Jurkat, Clone E6-1 (cell line): Measurements from ENCODE around the gene TMEM117.
"Not testable (repeated sequence)": the region's sequence is repeated elsewhere in the genome, so short reads cannot be mapped to it uniquely, and the experiment has no call there.

Source experiments
- DNase-seq: peaks from one replicate; pipeline ENCODE4 v3.0.0-alpha.2; 2011; ENCODE audit warnings: low read depth, low spot score
- H3K4me3 ChIP-seq: 2 replicates; pipeline ENCODE4 v1.5.1; 2011; ENCODE audit warnings: mild to moderate bottlenecking, low read length, control low read depth, moderate library complexity

TMEM117 gene

DNA sequence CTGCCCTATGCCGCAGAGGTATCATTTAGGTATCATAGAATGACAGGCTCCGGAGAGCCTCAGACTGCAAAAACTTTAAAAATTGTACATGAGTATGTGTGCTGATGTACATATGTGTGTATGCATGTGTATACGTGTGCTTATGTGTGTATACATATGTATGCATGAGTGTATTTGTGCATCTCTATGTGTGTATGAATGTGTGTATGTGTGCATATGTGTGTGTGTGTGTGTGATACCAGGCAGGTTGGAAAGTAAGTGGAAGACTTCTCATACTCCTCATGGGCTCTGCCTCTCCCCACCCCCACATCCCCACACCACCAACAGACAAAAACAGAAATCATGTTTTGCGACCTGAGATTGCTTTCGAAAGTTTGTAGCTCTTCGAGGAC is 621 bp upstream of the TMEM117 start:
- DNase-seq: no peak
- no peak overlapping the region for H3K4me3 ChIP-seq

GRCh38 chr12:43836475-43836989 is 651 bp downstream of the TMEM117 start:
- no peak overlapping the region; the same call in 1 of the 2 replicates for H3K4me3 ChIP-seq
- no peak for DNase-seq

DNA sequence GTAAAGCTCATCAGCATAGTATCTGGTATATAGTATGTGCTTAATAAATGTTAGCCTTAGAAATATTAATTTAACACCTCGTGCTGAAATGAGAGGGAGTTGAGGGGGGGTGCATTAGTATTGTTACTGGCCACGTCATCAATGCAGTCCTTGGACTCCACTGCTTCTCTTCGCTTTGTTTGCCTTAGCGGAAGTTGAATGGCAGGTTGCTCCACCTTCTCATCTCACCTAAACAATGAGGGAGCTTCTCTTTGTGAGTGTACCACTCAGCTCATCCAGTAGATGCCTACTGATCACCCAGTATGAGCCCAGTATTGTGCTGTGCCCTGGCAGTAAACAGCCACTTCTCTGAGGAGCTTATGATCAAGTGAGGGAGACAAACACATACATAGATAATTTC is 4.5 kb downstream of the TMEM117 start:
- no peak for DNase-seq
- H3K4me3 ChIP-seq: no peak overlapping the region

DNA sequence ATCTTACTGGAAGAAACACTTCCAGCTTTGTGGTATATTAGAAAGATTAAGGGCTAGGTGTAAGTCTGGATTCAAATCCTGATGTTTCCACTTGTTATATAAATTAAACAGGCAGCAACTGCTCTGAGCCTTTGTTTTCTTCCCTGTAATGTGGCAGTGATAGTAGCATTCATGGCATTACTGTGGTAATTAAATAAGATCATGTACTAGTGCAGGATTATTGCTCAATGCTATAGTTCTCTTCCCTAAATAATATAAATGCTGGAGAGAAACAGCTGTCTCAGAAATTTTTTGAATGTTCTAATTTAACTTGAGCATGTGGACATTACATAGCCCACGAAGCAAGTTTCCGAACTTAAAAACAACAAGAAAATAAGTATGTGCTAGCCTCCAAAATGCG is 5.4 kb downstream of the TMEM117 start:
- no peak overlapping the region for H3K4me3 ChIP-seq
- no peak for DNase-seq

DNA sequence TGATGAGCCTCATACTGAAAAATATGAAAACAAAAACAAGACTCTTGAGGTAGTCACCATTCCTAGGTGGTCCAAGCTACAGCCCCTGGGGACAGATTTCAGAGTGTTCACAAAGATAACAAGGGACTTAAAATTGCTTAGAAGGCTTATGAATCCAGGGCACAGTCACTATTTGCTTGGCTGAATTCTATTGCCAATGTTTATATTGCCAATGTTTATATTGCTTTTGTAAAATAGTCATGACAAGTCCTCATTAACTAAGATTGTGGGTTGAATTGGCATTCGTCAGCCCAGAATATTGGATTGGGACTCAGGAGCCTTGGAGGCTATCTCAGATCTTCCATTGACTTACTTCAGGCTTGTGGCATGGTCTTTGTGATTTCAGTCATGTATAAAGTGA is 6.4 kb downstream of the TMEM117 start:
- no peak overlapping the region for H3K4me3 ChIP-seq

GRCh38 chr12:43847425-43848225 is 11.7 kb downstream of the TMEM117 start:
- not testable (repeated sequence) for H3K4me3 ChIP-seq, DNase-seq

More for the DNA sequence above, 6.4 kb downstream of the TMEM117 start:
- DNase-seq: no peak

- DNase-seq: no peak
Observed at GRCh38 chr12:43848226-43848507, 12.3 kb downstream of the TMEM117 start.

DNA sequence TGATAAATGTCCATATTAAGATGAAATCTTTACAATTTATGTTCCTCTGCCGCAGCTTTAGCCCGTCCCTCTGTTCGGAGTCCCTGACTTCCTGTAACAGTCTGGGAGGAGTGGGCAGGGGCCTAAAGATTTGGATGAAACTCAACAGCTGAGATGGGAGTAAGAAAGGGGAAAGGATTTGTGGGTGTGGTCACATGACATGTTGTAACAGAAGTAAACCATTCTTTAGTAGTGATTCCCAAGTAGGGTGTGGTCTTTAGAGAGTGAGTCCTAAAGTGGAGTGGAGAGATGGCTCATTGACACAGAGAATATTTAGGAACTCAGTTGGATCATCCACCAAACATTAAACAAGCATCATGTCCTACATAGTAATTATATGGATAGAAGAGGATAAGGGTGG is 12.9 kb downstream of the TMEM117 start:
- no peak for DNase-seq
- H3K4me3 ChIP-seq: no peak overlapping the region

More at GRCh38 chr12:43848226-43848507, 12.3 kb downstream of the TMEM117 start:
- no peak overlapping the region for H3K4me3 ChIP-seq

- no peak for DNase-seq
- H3K4me3 ChIP-seq: no peak overlapping the region
Observed at GRCh38 chr12:43852744-43853143, 16.9 kb downstream of the TMEM117 start.

DNA sequence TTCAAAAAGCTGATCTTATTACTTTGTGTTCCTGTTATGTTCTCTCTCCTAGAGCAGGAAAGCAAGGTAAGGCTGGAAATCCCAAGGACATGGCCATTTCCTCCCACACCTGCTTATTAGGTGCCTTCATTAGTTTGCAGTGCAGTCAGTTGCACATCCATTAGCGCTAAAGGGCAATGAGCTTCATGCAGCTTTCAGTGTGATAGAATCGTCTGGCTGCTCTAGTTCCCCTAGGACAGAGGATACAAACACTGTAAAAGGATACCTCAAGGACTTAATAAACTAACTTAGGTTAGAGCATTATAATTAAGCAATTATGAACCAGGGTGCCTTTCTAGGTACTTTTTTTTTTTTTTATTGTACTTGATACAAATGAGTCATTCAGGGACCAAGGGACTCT is 21.1 kb downstream of the TMEM117 start:
- no peak for DNase-seq
- no peak overlapping the region for H3K4me3 ChIP-seq

- DNase-seq: no peak
- H3K4me3 ChIP-seq: no peak overlapping the region
Observed at GRCh38 chr12:43858096-43858495, 22.2 kb downstream of the TMEM117 start.

GRCh38 chr12:43858991-43859390 is 23.1 kb downstream of the TMEM117 start:
- no peak for DNase-seq

DNA sequence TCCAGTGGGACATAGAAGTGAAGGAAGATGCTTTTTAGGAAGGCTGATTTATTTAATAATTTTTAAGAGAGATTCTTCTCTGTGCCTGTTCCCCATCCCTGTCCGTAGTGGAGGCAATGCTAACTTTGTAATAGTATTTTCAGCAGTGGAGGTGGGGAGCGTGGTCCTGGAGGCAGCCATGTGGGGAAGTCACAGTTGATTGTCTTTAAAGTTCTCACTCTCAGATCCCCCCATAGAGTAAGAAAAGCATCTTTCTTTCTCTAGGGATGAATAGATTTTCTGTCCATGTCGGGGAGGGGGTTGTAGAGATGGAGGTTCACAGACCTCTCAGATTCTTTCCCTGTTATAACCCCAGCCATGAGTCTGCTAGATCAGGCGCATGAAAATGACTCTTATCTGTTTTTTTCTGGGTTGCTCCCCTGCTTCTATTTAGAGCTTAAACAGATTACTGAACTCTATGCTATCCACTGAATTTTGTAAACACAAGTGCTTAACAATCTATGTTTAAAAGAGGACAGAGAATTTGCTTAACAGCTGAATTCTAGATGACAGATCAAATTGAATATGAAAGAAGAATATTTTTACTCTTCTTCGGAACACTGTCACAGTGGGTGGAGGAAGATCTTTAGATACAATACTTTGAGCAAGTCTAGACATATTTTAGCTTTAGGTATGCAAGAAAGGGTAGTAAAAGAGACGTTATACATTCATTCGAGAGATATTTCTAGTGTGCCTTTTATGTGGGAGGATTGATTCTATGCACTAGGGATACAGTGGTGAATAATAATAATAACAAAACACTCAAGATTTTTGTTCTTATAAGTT is 25.3 kb downstream of the TMEM117 start:
- no peak overlapping the region for H3K4me3 ChIP-seq
- DNase-seq: no peak

More at GRCh38 chr12:43858991-43859390, 23.1 kb downstream of the TMEM117 start:
- no peak overlapping the region for H3K4me3 ChIP-seq

DNA sequence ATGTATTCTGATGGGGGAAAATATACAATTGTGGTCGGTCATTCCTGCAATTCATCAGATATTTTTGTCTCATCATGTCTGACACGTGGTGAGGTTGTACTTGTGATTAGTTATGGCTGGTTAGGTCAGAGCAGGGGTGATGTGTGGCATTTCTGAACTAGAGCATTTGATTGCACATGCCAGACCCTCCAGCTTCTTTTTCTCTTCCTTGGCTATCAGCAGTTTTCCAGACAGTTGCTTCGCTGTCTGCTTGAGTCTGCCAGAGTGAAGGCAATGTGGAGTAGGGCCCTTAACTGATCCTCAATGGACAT is 25.9 kb downstream of the TMEM117 start:
- no peak overlapping the region for H3K4me3 ChIP-seq
- DNase-seq: no peak

GRCh38 chr12:43863770-43864366 is 28.0 kb downstream of the TMEM117 start:
- no peak for DNase-seq
- H3K4me3 ChIP-seq: no peak overlapping the region

- not testable (repeated sequence) for H3K4me3 ChIP-seq, DNase-seq
Observed at GRCh38 chr12:43864557-43864956, 28.7 kb downstream of the TMEM117 start.

DNA sequence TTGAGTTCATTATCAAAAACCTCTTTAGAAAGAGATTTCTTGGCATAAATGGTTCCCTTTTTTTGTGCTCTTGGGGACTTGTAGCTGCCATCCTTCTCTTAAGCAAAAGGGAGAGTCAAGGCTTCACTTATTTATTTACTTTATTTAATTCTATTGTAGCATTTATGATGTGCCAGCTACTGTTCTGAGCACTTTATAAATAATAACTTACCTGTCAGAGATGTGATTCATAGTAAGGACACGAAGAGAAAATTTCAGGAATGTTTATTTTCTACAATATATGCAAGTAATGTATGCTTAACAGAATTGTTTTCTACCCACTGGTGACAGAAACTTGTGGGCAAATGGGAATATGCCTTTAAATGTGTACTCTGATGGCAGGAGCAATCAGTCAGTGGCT is 33.3 kb downstream of the TMEM117 start:
- no peak overlapping the region for H3K4me3 ChIP-seq
- no peak for DNase-seq

DNA sequence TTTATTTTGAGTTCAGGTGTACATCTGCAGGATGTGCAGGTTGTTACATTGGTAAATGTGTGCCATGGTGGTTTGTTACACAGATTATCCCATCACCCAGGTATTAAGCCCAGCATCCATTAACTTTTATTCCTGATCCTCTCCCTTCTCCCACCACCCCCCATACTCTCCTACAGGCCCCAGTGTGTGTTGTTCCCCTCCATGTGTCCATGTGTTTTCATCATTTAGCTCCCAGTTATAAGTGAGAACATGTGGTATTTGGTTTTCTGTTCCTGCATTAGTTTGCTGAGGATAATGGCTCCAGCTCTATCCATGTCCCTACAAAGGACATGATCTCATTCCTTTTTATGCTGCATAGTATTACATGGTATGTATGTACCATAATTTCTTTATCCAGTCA is 33.9 kb downstream of the TMEM117 start:
- not testable (repeated sequence) for H3K4me3 ChIP-seq, DNase-seq

DNA sequence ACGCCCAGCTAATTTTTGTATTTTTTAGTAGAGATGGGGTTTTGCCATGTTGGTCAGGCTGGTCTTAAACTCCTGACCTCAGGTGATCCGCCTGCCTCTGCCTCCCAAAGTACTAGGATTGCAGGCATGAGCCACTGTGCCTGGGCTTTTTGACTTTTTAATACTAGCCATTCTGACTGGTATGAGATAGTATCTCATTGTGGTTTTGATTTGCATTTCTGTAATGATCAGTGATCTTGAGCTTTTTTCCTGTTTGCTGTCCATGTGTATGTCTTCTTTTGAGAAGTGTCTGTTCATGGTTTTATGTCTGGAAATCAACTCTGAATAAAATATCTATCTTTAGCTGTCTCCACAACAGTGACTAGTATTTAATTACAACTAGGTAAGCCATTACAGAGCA is 35.4 kb downstream of the TMEM117 start:
- not testable (repeated sequence) for DNase-seq, H3K4me3 ChIP-seq

DNA sequence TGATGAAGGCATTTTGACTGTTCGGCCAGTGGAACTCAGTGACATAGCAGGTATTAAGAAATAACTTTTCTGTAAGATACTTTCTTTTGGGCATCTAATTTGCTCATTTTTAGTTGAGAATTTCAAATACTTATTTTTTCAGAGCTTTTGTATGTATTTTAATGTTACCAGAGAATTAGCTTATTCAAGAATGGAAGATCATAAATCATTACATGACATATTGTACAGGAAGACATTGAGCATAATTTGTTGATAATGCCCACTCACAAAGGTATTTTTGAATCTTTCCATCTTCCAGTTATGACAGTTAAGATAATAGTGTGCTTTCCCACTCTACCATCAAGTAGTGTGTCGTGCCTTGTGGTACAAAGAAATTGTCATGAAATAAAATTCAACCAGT is 36.5 kb downstream of the TMEM117 start:
- no peak for DNase-seq
- H3K4me3 ChIP-seq: no peak overlapping the region
